ENCODE data around the gene INTS2.

GRCh38 chr17:61943117-61943516, 15.3 kb upstream of the INTS2 start:
- TF ChIP-seq POLR2A (IDR thresholded peaks at IDR 0.05), result no peak
- TF ChIP-seq, protein P1, sequence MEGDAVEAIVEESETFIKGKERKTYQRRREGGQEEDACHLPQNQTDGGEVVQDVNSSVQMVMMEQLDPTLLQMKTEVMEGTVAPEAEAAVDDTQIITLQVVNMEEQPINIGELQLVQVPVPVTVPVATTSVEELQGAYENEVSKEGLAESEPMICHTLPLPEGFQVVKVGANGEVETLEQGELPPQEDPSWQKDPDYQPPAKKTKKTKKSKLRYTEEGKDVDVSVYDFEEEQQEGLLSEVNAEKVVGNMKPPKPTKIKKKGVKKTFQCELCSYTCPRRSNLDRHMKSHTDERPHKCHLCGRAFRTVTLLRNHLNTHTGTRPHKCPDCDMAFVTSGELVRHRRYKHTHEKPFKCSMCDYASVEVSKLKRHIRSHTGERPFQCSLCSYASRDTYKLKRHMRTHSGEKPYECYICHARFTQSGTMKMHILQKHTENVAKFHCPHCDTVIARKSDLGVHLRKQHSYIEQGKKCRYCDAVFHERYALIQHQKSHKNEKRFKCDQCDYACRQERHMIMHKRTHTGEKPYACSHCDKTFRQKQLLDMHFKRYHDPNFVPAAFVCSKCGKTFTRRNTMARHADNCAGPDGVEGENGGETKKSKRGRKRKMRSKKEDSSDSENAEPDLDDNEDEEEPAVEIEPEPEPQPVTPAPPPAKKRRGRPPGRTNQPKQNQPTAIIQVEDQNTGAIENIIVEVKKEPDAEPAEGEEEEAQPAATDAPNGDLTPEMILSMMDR (IDR thresholded peaks at IDR 0.05), result no peak

All from suprapubic skin (tissue), 3 donors.